Endothelial cell of umbilical vein (primary cell): ENCODE measurements around the gene NEO1. TPM values are rescaled to one million over a fixed set of nuclear protein-coding genes. Genes with fewer than 3 reads are reported as not detected.

Experiments
- BruUV-seq: library from RNA; stranded (reverse); fragments of 400-500 nt; replicated peaks from 2 replicates; lab custom pipeline; 2021; lab: Mats Ljungman, UMichigan
- CTCF ChIA-PET: fragments of 300-600, 350-600 bp; sonication (Branson Sonifier 250); formaldehyde crosslinking; loops from one replicate; lab custom pipeline; 2021; ENCODE audit warnings: antibody characterized with exemption, inconsistent platforms; lab: Charles Lee
- POLR2A ChIA-PET: fragments of 300-600, 350-600 bp; sonication (Branson Sonifier 250); formaldehyde crosslinking; loops from one replicate; lab custom pipeline; 2021; ENCODE audit warnings: antibody characterized with exemption, inconsistent platforms; lab: Charles Lee
- DNase-seq: peaks from one replicate; pipeline ENCODE4 v3.0.0-alpha.2; 2011; ENCODE audit warnings: low read depth, low spot score
- FAIRE-seq: peaks from 2 replicates; lab custom pipeline; 2011; peaks lifted over from hg19 to GRCh38; lab: Jason Lieb, UNC
- H2AFZ ChIP-seq: 2 replicates; pipeline ENCODE4 v1.6.0; 2012; ENCODE audit warnings: low read depth, low read length, control low read depth, inconsistent platforms
- H3K27ac ChIP-seq: 2 replicates; pipeline ENCODE4 v1.5.1; 2011; ENCODE audit warnings: low read depth, mild to moderate bottlenecking, control low read depth, low read length, moderate library complexity; ENCODE audit not compliant: insufficient read depth
- H3K27me3 ChIP-seq, 2 experiments: 2 replicates each; pipeline versions ENCODE4 v1.6.0 to v1.6.1; 2011; ENCODE audit warnings: low read length in 2 of 2, mixed read lengths in 1 of 2; ENCODE audit not compliant: control insufficient read depth in 2 of 2, insufficient read depth in 2 of 2
- H3K36me3 ChIP-seq, 2 experiments: 2 replicates in 1 of 2; 3 replicates in 1 of 2; pipeline ENCODE4 v1.5.1; 2011; ENCODE audit warnings: low read length in 2 of 2, mild to moderate bottlenecking in 1 of 2, moderate library complexity in 1 of 2; ENCODE audit not compliant: control insufficient read depth in 2 of 2, insufficient read depth in 2 of 2; ENCODE audit errors: extremely low read depth in 1 of 2
- H3K4me1 ChIP-seq: 3 replicates; pipeline ENCODE4 v1.5.1; 2011; ENCODE audit warnings: mild to moderate bottlenecking, low read length; ENCODE audit not compliant: control insufficient read depth, insufficient read depth; ENCODE audit errors: extremely low read depth
- H3K4me2 ChIP-seq: 2 replicates; pipeline ENCODE4 v1.6.1; 2011; ENCODE audit warnings: low read length, control low read depth, mixed read lengths; ENCODE audit not compliant: insufficient read depth
- H3K4me3 ChIP-seq, 3 experiments: fragments of 200-600 bp in 1 of 3; sonication (generic), shearing (Covaris generic) in 1 of 3; replicated peaks in 1 of 3; 2 replicates each; pipeline ENCODE4 v1.5.1; 2011 to 2016; ENCODE audit warnings: control low read depth in 3 of 3, low read length in 3 of 3, mild to moderate bottlenecking in 2 of 3, inconsistent platforms in 1 of 3, low read depth in 1 of 3, moderate library complexity in 1 of 3; ENCODE audit not compliant: insufficient read depth in 1 of 3
- H3K79me2 ChIP-seq: 2 replicates; pipeline ENCODE4 v1.6.0; 2012; ENCODE audit warnings: low read length, inconsistent platforms; ENCODE audit not compliant: control insufficient read depth, insufficient read depth
- H3K9ac ChIP-seq: replicated peaks from 2 replicates; pipeline ENCODE3; 2011; ENCODE audit warnings: low read length, control low read depth; ENCODE audit not compliant: insufficient read depth; ENCODE audit errors: extremely low read depth
- H3K9me1 ChIP-seq: replicated peaks from 3 replicates; pipeline ENCODE4 v1.6.0; 2011; ENCODE audit warnings: mild to moderate bottlenecking, low read length; ENCODE audit not compliant: control insufficient read depth, insufficient read depth; ENCODE audit errors: extremely low read depth
- H3K9me3 ChIP-seq: replicated peaks from 2 replicates; pipeline ENCODE4 v1.5.1; 2012; ENCODE audit warnings: low read length, inconsistent platforms; ENCODE audit not compliant: control insufficient read depth, insufficient read depth
- H4K20me1 ChIP-seq: replicated peaks from 2 replicates; pipeline ENCODE3; 2011; ENCODE audit warnings: mild to moderate bottlenecking, low read length; ENCODE audit not compliant: control insufficient read depth, insufficient read depth; ENCODE audit errors: extremely low read depth
- EZH2 ChIP-seq: IDR thresholded peaks from 2 replicates; pipeline ENCODE4 v1.6.1; 2012; ENCODE audit warnings: borderline replicate concordance, low read depth, mild to moderate bottlenecking, moderate library complexity, low read length, inconsistent platforms; ENCODE audit not compliant: severe bottlenecking
- FOS ChIP-seq: IDR thresholded peaks from 2 replicates; pipeline ENCODE4 v1.6.1; 2011; ENCODE audit warnings: mild to moderate bottlenecking, low read length, moderate library complexity, borderline replicate concordance; ENCODE audit not compliant: insufficient read depth
- GATA2 ChIP-seq: IDR thresholded peaks from 2 replicates; pipeline ENCODE4 v1.7.0; 2011; ENCODE audit warnings: low read depth, mild to moderate bottlenecking, moderate library complexity, mixed read lengths, low read length; ENCODE audit not compliant: insufficient read length, insufficient read depth
- JUN ChIP-seq: IDR thresholded peaks from 2 replicates; pipeline ENCODE4 v1.6.1; 2011; ENCODE audit warnings: borderline replicate concordance, low read depth; ENCODE audit not compliant: insufficient read length, insufficient read depth
- MYC ChIP-seq: IDR thresholded peaks from one replicate; pipeline ENCODE4 v1.6.1; 2011; ENCODE audit warnings: mild to moderate bottlenecking, low read depth, low read length
- dilution Hi-C: fragments of 300-500 bp; cut with MboI; formaldehyde crosslinking; loops from one replicate; pipeline ENCODE4 v1.15.0; 2019; ENCODE audit warnings: low sequenced_read_pairs; ENCODE audit not compliant: extremely low pct_ligation_motif_present
- intact Hi-C: fragments of 100-400 bp; cut with micrococcal nuclease; formaldehyde crosslinking; loops from one replicate; pipeline ENCODE4 v1.10.0; 2022
- polyA plus RNA-seq, 4 experiments: library from polyadenylated mRNA; depleted of rRNA in 3 of 4; stranded (reverse) in 3 of 4; unstranded in 1 of 4; fragments of >200 nt; gene quantifications; 2 replicates each; pipeline versions ENCODE4 v1.2.1 to v1.2.3, GENCODE V29; 2011 to 2012; ENCODE audit warnings: missing spikeins in 1 of 4
- total RNA-seq: library from RNA; stranded (reverse); gene quantifications from 2 replicates; pipeline ENCODE4 v1.2.3, GENCODE V29; 2021
- TF ChIP-seq, protein P1 (sequence below), 2 donors: IDR thresholded peaks; 1 replicate in 1 of 2; 2 replicates in 1 of 2; pipeline ENCODE4 v1.5.1; 2011; ENCODE audit warnings: low read length in 2 of 2, mild to moderate bottlenecking in 2 of 2, moderate library complexity in 2 of 2, control low read depth in 1 of 2, inconsistent platforms in 1 of 2, low read depth in 1 of 2; ENCODE audit not compliant: insufficient read depth in 1 of 2; ENCODE audit errors: extremely low read depth in 1 of 2

The NEO1 gene
- total and polyA plus RNA-seq, 2 donors (not counting 3 experiments of a cell fraction or from before 2014, with no cell fraction given): 0.12 to 0.35 TPM

DNA sequence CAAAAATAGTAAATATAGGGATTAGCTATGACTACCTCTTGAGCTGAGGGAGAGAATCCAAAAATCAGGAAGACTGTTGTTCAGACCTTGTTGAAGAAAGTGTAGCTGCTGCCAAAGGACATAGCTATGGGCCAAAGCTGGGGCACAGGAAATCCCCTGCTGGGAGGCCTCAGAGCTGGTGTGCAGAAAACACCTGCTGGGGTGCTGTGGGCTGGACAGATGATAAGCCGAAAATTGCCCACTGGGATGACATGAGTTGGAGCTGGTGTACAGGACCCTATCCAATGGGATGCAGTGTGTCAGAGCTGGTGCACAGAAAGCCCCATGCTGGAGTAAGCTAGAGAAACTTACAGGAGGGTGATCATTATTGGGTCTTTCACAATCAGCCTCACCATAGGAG is 121.9 kb downstream of the NEO1 start:
- no peak overlapping the region for H3K4me3 ChIP-seq
- CTCF ChIA-PET: no interaction called here
- no peak for FAIRE-seq
- H3K4me1 ChIP-seq: no peaks in the 10 kb centered on the region
- H3K36me3 ChIP-seq: no peaks in the 10 kb centered on the region
- no peak overlapping the region for H3K4me2 ChIP-seq
- no peak overlapping the region for H3K27ac ChIP-seq
- dilution Hi-C loops: no loop called here
- no peaks in the 10 kb centered on the region for H4K20me1 ChIP-seq
- H3K79me2 ChIP-seq: no peaks in the 10 kb centered on the region
- no peak for TF ChIP-seq EZH2
- no peak for TF ChIP-seq MYC
- no peak for TF ChIP-seq JUN
- no peak for TF ChIP-seq FOS
- TF ChIP-seq, protein P1, sequence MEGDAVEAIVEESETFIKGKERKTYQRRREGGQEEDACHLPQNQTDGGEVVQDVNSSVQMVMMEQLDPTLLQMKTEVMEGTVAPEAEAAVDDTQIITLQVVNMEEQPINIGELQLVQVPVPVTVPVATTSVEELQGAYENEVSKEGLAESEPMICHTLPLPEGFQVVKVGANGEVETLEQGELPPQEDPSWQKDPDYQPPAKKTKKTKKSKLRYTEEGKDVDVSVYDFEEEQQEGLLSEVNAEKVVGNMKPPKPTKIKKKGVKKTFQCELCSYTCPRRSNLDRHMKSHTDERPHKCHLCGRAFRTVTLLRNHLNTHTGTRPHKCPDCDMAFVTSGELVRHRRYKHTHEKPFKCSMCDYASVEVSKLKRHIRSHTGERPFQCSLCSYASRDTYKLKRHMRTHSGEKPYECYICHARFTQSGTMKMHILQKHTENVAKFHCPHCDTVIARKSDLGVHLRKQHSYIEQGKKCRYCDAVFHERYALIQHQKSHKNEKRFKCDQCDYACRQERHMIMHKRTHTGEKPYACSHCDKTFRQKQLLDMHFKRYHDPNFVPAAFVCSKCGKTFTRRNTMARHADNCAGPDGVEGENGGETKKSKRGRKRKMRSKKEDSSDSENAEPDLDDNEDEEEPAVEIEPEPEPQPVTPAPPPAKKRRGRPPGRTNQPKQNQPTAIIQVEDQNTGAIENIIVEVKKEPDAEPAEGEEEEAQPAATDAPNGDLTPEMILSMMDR (IDR thresholded peaks at IDR 0.05; ENCODE audit: extremely low read depth in 1 of 2, insufficient read depth in 1 of 2, low read depth in 1 of 2, low read length in 2 of 2): no peak
- no peak for TF ChIP-seq GATA2
- DNase-seq: no peak
- POLR2A ChIA-PET: no interaction called here
- H2AFZ ChIP-seq: no peak overlapping the region
- no TSS peak for BruUV-seq
- no peaks in the 10 kb centered on the region for H3K9me1 ChIP-seq
- no peak overlapping the region for H3K9ac ChIP-seq
- no peaks in the 10 kb centered on the region for H3K9me3 ChIP-seq
- intact Hi-C loops: no loop called here
- H3K27me3 ChIP-seq: no peaks in the 10 kb centered on the region
